GM18873 (cell line): ENCODE measurements around the gene SNRPB.

Experiments used
- ATAC-seq: cut with Tn5 transposase; IDR thresholded peaks from one replicate; pipeline ENCODE4 v1.9.1; 2021; ENCODE audit warnings: mild to moderate bottlenecking, moderate library complexity, moderate number of reproducible peaks; ENCODE audit not compliant: unreplicated experiment, low FRiP score

SNRPB gene

DNA sequence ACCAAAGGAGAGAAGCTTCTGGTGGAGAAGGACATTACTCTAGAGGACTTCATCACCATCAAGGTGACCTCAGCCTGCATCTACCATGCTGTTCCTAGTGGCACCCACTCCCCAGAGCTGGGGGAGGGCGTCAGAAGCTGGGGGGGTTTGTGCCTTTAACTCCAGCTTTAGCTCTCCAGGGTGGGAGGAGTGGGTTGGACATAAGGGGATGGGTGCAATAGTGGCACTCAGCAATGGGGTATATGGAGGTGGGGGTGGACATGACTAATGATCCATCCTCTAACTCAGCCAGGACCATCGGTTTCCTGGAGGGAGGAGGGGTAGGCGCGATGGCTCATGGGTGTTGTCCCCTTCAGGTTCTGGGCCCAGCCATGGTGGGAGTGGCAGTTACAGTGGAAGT, 40.1 kb downstream of the SNRPB start:
- no peak for ATAC-seq

DNA sequence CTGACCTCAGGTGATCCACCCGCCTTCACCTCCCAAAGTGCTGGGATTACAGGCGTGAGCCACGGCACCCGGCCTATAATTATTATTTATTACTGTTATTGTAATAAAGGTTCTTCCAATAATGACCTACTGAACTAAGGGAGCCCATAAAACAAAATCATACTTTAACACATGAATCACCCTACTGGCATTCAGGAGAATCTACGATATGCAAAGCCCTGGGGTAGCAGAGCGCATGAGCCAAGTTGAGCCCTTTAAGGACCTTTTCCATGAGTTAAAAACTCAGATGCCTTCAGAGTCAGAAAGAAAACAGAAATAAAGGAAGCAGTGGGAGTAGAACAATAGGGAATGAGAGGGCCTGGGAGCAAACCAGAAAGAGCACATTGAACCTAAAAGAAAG, 41.5 kb downstream of the SNRPB start:
- no peak for ATAC-seq

DNA sequence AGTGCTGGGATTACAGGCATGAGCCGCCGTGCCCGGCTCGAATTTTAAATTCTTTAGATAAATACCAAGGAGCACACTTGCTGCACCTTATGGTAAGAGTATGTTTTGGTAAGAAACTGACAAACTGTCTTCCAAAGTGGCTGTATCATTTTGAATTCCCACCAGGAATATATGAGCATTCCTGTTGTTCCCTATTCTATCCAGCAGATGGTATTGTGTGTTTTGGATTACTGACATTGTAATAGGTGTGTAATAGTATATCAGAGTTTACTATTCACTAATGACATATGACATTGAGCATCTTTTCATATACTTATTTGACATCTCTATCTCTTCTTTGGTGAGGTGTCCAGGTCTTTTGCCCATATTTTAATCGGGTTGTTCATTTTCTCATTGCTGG, 49.3 kb downstream of the SNRPB start:
- ATAC-seq = no peak

DNA sequence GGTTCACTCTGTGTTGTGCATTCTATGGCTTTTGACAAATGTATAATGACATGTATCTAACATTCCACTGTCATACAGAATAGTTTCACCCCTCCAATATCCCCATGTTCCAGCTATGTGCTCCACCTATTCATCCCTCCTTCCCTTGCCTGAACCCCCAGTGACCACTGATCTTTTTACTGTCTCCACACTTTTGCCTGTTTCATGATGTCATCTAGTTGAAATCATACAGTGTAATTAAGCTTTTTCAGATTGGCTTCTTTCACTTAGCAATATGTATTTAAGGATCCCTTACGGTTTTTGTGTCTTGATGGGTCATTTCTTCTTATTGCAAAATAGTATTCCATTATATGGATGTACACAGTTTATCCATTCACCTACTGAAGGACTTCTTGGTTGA, 50.1 kb downstream of the SNRPB start:
- no peak for ATAC-seq

DNA sequence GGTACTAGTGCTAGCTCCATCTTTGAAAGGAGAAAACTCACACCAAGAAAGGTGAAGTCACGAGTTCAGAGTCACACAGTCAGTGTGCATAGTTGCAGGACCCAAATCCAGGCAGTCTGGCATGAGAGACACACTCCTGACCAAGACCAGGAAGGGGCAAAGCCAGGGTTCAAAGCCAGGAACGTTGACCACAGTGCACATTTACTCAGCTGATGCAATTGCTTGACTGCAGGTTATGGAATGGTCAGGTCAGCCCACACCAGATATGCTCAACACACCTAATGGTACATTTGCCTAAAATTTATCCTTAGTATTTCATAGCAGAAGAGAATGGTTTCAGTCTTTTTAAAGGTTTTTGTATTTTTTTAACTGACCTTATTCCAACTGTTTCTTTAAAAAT, 52.2 kb downstream of the SNRPB start:
- ATAC-seq = no peak

DNA sequence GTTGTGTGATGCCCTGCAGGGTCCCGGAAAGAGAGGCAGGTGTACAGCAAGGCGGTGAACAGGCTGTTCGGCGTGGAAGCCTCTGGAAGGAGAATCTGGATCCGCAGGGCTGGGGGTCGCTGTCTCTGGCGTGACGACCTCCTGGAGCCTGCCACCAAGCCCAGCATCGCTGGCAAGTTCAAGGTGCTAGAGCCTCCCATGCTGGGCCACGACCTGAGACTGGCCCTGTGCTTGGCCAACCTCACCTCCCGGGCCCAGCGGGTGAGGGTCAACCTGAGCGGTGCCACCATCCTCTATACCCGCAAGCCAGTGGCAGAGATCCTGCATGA, 53.4 kb downstream of the SNRPB start:
- no peak for ATAC-seq

DNA sequence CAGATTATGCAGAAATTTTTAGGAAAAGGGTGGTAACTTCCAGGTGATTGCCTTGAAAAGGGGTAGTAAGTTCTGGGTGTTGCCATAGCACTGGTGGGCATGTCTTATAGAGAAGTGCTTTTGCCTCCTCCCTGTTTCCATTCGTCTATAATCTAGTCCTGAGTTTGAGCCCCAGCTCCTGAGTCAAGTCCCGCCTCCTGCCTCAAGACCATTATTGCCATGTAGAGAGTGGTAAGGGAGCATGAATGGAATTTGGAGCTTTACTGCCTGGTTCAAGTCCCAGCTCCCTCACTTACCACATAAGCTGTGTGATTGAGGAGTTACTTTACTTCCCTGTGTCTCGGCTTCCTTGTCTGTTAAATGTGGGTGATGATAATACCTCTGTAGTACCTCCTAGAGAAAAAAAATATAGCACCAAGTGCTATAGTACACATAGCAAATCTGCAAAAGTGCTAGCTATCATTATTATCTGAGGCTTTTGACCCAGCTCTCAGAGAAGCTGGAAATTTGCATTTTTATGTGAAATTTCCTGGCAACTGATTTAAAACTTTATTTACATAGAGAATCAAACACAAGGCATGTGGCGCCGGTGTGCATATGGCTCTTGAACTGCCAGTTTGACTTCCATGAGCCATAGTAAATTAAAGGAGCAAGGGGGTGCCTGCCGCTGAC, 53.9 kb downstream of the SNRPB start:
- no peak for ATAC-seq
